TTC549 (cell line): ENCODE measurements around the gene ADRA2A.

Source experiments
- FAIRE-seq: peaks from 2 replicates; lab custom pipeline; 2012; peaks lifted over from hg19 to GRCh38; lab: Jason Lieb, UNC

Gene ADRA2A

GRCh38 chr10:111110771-111111170, 33.9 kb downstream of the ADRA2A start:
- no peak for FAIRE-seq

- FAIRE-seq = no peak
These were observed 35.5 kb downstream of the ADRA2A start for GRCh38 chr10:111112333-111112732.

GRCh38 chr10:111113238-111113960, 36.6 kb downstream of the ADRA2A start:
- FAIRE-seq = no peak

- FAIRE-seq = no peak
These were observed 37.3 kb downstream of the ADRA2A start for GRCh38 chr10:111113961-111114757.

- FAIRE-seq = no peak
These were observed 38.1 kb downstream of the ADRA2A start for GRCh38 chr10:111114758-111115500.

- no peak for FAIRE-seq
These were observed 39.4 kb downstream of the ADRA2A start for GRCh38 chr10:111116211-111116610.

GRCh38 chr10:111116762-111117445, 40.1 kb downstream of the ADRA2A start:
- FAIRE-seq = no peak

GRCh38 chr10:111117528-111118277, 40.9 kb downstream of the ADRA2A start:
- FAIRE-seq = no peak

- no peak for FAIRE-seq
These were observed 41.9 kb downstream of the ADRA2A start for GRCh38 chr10:111118758-111119157.

GRCh38 chr10:111119637-111120036, 42.8 kb downstream of the ADRA2A start:
- no peak for FAIRE-seq

GRCh38 chr10:111122127-111122526, 45.3 kb downstream of the ADRA2A start:
- no peak for FAIRE-seq

- FAIRE-seq = no peak
These were observed 47.1 kb downstream of the ADRA2A start for GRCh38 chr10:111123883-111124282.

GRCh38 chr10:111125102-111125501, 48.3 kb downstream of the ADRA2A start:
- no peak for FAIRE-seq

GRCh38 chr10:111126077-111126476, 49.2 kb downstream of the ADRA2A start:
- FAIRE-seq = no peak

- no peak for FAIRE-seq
These were observed 50.4 kb downstream of the ADRA2A start for GRCh38 chr10:111127081-111127848.

- FAIRE-seq = no peak
These were observed 51.7 kb downstream of the ADRA2A start for GRCh38 chr10:111128331-111129180.

GRCh38 chr10:111129363-111129762, 52.5 kb downstream of the ADRA2A start:
- no peak for FAIRE-seq

- no peak for FAIRE-seq
These were observed 53.6 kb downstream of the ADRA2A start for GRCh38 chr10:111130471-111130870.
